GM10248 (cell line): Measurements from ENCODE around the gene SNX32.

ENCODE experiments used
- CTCF ChIA-PET: fragments of 300-600 bp; sonication (Branson Sonifier 250); formaldehyde crosslinking; extraction: SDS; loops from one replicate; lab custom pipeline; 2021; ENCODE audit warnings: antibody characterized with exemption; lab: Yijun Ruan, JAX
- POLR2A ChIA-PET: fragments of 350-650 bp; sonication (Branson Sonifier 250); formaldehyde crosslinking; extraction: SDS; loops from one replicate; lab custom pipeline; 2020; ENCODE audit warnings: antibody characterized with exemption; lab: Yijun Ruan, JAX
- DNase-seq: peaks from one replicate; pipeline ENCODE4 v3.0.0; 2012; ENCODE audit errors: extremely low spot score
- TF ChIP-seq, protein P1 (sequence below): IDR thresholded peaks from 2 replicates; pipeline ENCODE4 v1.5.1; 2012; ENCODE audit warnings: mild to moderate bottlenecking, low read depth; ENCODE audit errors: extremely low read depth, missing control alignments, control extremely low read depth

Gene SNX32

DNA sequence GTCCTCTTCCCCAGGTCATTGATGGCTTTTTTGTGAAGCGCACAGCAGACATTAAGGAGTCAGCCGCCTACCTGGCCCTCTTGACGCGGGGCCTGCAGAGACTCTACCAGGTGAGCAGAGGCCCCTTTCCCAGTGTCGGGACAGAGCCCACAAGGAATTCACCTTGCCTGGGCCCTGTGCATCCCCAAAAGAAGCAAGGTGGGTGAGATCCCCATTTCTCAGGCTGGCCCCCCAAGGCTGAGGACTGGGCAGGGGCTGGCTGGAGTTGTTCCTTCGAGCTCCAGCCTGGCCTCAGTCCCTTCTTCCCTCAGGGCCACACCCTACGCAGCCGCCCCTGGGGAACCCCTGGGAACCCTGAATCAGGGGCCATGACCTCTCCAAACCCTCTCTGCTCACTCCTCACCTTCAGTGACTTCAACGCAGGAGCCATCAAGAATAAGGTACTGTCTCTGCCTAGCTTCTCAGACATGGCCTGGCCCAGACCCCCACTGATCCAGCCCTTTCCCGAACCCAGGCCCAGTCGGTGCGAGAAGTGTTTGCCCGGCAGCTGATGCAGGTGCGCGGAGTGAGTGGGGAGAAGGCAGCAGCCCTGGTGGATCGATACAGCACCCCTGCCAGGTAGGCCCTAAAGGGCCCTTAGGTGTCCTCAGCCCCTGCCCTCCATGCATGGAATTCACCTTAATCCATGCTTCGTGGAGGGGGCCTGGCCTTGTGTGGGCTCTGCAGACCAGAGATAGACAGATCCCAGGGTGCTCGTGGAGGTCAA, 31.1 kb downstream of the SNX32 start:
- POLR2A ChIA-PET = interaction anchor here (0.5 kb wide), 1 partner anchor 129 kb away, joined by 3 read pairs; no protein-coding TSS in a partner anchor
- CTCF ChIA-PET = interaction anchor here (17.2 kb wide), 1 partner anchor 21 kb away, joined by 535 read pairs; the partner anchor contains the start of genes CCDC85B, CTSW and FIBP
- DNase-seq = no peak
- TF ChIP-seq, protein P1, sequence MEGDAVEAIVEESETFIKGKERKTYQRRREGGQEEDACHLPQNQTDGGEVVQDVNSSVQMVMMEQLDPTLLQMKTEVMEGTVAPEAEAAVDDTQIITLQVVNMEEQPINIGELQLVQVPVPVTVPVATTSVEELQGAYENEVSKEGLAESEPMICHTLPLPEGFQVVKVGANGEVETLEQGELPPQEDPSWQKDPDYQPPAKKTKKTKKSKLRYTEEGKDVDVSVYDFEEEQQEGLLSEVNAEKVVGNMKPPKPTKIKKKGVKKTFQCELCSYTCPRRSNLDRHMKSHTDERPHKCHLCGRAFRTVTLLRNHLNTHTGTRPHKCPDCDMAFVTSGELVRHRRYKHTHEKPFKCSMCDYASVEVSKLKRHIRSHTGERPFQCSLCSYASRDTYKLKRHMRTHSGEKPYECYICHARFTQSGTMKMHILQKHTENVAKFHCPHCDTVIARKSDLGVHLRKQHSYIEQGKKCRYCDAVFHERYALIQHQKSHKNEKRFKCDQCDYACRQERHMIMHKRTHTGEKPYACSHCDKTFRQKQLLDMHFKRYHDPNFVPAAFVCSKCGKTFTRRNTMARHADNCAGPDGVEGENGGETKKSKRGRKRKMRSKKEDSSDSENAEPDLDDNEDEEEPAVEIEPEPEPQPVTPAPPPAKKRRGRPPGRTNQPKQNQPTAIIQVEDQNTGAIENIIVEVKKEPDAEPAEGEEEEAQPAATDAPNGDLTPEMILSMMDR = no peak

DNA sequence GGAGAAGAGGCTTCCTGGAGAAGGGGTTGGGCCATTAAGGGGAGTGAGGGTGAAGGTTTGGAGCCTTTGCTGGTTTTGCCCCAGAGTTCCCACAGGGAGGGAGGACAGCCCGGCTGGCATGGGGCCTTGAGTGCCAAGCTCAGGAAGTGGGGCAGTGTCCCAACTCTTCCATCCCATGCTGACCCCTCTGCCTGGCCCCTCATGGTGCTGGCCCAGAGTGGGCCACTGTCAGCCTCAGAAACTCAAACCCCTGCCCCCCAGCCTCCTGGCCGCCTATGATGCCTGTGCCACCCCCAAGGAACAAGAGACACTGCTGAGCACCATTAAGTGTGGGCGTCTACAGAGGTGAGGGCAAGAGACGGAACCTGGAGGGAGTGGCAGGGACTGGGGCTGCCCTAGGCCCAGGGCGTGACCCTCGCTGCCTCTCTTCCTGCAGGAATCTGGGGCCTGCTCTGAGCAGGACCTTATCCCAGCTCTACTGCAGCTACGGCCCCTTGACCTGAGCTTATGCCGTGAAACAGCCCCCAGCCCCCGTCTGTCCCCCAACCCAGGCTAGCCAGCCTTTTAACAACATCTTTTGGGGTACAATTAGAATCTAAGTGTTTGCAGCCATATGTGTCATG, 31.9 kb downstream of the SNX32 start:
- TF ChIP-seq, protein P1 = no peak
- ChIA-PET POLR2A (interaction anchor here (0.5 kb wide), 1 partner anchor 128 kb away, joined by 3 read pairs; no protein-coding TSS in a partner anchor), CTCF (interaction anchor here (17.2 kb wide), 1 partner anchor 20 kb away, joined by 535 read pairs; the partner anchor contains the start of genes CCDC85B, CTSW and FIBP)
- no peak for DNase-seq

DNA sequence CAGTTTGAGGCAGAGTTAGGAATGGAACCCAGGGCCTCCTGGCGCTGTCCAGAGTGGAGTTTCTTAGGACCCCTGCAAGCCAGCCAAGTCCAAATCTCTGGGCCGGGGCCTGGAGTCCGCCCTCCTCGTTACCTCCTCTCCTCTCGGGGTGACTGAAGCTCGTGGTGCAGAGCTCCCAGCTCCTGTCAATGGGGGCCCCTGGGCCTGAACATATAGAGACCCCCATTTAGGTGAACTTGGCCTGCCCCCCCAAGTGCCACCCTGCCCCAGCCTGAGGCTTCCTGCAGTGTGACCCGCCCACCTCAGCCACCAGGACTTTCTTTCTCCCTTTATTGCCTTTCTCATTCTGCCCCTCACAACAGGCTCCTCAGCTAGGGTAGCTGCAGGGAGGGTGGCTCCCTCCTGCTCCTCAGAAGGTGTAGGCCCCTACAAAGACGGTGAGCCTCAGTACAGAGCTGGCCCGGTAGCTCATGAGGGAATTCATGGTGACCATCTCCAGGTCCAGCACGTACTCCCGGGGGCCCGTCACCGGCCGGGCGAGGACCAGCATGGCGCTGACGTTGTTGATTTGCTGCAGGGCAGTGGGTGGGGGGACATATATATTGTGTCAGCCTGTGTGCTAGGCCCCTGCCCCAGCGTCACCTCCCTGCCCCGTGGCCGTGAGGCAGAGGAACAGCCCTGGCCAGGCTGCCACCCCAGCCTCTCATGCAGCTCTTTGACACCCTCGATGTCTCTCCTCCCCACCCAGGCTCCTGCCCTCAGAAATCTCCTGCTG, 32.9 kb downstream of the SNX32 start:
- POLR2A ChIA-PET = interaction anchor here (0.7 to 1.2 kb wide), 2 partner anchors 9 to 17 kb away, joined by 3 to 5 read pairs; partner anchors contain the start of gene CFL1
- CTCF ChIA-PET = interaction anchor here (1.1 to 17.2 kb wide), 2 partner anchors 19 to 29 kb away, joined by 3 to 535 read pairs; partner anchors contain the start of genes CCDC85B, CTSW and FIBP
- TF ChIP-seq, protein P1 = no peak
- DNase-seq = no peak

DNA sequence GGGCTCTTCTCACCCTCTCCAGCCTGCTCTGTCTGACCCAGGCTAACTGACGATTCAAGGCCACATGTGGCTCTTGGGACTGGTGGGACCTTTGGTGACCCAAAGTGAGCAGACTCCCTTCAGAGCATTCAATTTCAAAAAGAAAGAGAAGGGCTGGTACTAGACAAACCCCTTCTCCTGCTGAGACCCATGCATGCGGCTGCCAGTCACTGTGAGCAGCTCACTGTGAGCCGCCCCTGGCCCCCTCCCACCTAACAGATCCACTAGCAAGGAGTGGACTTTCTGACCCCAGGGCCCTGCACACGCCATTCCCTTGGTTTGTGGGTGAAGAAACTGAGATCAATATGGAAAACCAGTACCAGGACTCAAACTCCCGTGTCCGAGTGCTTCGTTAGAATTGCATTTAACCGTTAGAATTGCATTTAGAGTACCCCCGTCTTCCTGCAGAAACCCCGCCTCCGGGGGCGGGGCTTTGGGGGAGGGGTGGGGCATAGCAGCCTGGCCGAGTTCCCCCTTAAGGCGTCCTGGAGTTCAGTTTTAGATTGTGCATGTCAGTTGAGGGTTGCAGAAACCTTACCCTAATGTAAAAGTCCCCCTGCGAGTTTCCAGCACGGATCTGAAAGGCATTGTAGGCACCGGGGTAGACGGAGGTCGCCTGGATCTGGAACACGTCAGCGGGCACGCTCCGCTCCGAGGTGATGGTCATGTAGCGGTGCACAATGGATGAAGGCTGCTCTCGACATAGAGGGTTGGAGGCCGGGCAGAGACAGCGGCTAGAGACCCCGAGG, 33.7 kb downstream of the SNX32 start:
- TF ChIP-seq, protein P1 = no peak
- POLR2A ChIA-PET = interaction anchor here (0.7 to 1.6 kb wide), 4 partner anchors 8 to 17 kb away, joined by 3 to 5 read pairs (median 4); partner anchors contain the start of genes CFL1 and MUS81
- CTCF ChIA-PET = interaction anchor here (7.1 to 17.2 kb wide), 2 partner anchors 7 to 18 kb away, joined by 133 to 535 read pairs; partner anchors contain the start of genes CCDC85B, CFL1, CTSW and FIBP
- no peak for DNase-seq

DNA sequence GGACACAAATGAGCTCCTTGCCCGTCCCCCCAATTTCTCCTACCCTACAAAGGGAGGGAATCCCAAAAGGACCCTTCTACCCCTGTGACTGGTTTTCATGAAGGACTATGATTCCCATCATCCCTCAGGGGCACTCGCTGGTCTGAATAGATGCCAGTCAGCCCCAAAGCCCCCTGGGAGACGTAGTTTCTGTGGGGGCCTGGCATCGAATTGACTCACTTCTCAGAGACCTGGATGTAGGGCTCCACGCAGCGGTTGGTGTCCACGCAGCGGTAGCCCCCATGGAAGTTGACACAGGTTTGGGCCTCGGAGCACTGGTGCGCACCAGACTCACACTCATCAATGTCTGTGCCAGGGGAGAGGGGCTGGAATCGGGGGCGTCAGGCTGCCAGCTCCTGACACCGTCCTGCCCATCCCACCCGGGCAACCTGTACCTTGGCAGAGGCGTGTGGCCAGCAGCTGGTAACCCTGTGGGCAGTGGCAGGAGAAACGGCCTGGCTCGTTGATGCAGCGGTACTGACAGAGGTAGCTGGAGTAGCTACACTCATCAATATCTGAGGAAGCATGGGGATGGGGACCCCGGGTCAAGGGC, 34.4 kb downstream of the SNX32 start:
- POLR2A ChIA-PET = interaction anchor here (1.2 to 1.6 kb wide), 2 partner anchors 8 to 10 kb away, joined by 4 to 5 read pairs; partner anchors contain the start of genes CFL1 and MUS81
- DNase-seq = no peak
- CTCF ChIA-PET = interaction anchor here (1.1 to 17.2 kb wide), 3 partner anchors 7 to 17 kb away, joined by 3 to 535 read pairs (median 133); partner anchors contain the start of genes CCDC85B, CFL1, CTSW and FIBP
- TF ChIP-seq, protein P1 = no peak
